ENCODE measurements around the gene MFSD12. TPM values are rescaled to one million over a fixed set of nuclear protein-coding genes. Genes with fewer than 3 reads are reported as not detected.
A peak's percentile ranks its signal among the peaks of the same experiment; 100 is the strongest.

The MFSD12 gene
- total and polyA plus RNA-seq, 2 experiments from 2014 or later = 23.0 to 67.9 TPM

GRCh38 chr19:3580156-3580934 lies 23.0 kb upstream of the MFSD12 start:
- 18 to 21% methylated on average over 11 of the region's 11 CpGs for WGBS, 2 experiments (ENCODE audit: low coverage in 1 of 2, low lambda C conversion rate in 2 of 2, missing lambda C conversion rate in 2 of 2)
- Histone ChIP-seq H3K4me3 (no peak overlapping the region), H3K9me2 (ENCODE audit: insufficient read depth) (no peaks in the 10 kb centered on the region), H3K9me3 (ENCODE audit: low read depth) (no peaks in the 10 kb centered on the region), H3F3A (ENCODE audit: insufficient read depth) (peaks cover 24% of the 10 kb centered on the region), H4K20me1 (ENCODE audit: insufficient read depth) (no peaks in the 10 kb centered on the region), H3K9ac (peak overlapping the region; percentile 28), H3K27me3 (replicated peaks; ENCODE audit: insufficient read depth) (no peaks in the 10 kb centered on the region), H3K4me1 (ENCODE audit: insufficient read depth) (peaks cover 20% of the 10 kb centered on the region), H3K36me3 (ENCODE audit: low read depth) (no peaks in the 10 kb centered on the region), H3K4me2 (ENCODE audit: unreplicated experiment) (peak overlapping the region; percentile 48), H2AFZ (no peak overlapping the region), H3K79me2 (ENCODE audit: insufficient read depth) (no peaks in the 10 kb centered on the region), H3K27ac (peak overlapping the region; percentile 63)
- DNase-seq = peak; percentile 97
- TF ChIP-seq EZH2 (IDR thresholded peaks at IDR 0.05; ENCODE audit: insufficient read depth, poor library complexity, severe bottlenecking) = no peak
- no peak for TF ChIP-seq EZH2phosphoT487 (IDR thresholded peaks at IDR 0.05; ENCODE audit: insufficient read depth, low read depth)
- in situ Hi-C loops (cut with MboI) = no loop called here

- no peaks in the 10 kb centered on the region for H3K36me3 ChIP-seq (ENCODE audit: low read depth)
- H3K4me3 ChIP-seq = no peak overlapping the region
- no peak overlapping the region for H2AFZ ChIP-seq
- in situ Hi-C loops (cut with MboI) = no loop called here
- no peaks in the 10 kb centered on the region for H4K20me1 ChIP-seq (ENCODE audit: insufficient read depth)
- no peak for DNase-seq
- TF ChIP-seq EZH2 (IDR thresholded peaks at IDR 0.05; ENCODE audit: insufficient read depth, poor library complexity, severe bottlenecking) (no peak), EZH2phosphoT487 (IDR thresholded peaks at IDR 0.05; ENCODE audit: insufficient read depth, low read depth) (no peak)
- 71 to 72% methylated on average over 13 to 17 of the region's 17 CpGs for WGBS, 2 experiments (ENCODE audit: low coverage in 1 of 2, low lambda C conversion rate in 2 of 2, missing lambda C conversion rate in 2 of 2)
- H3K27me3 ChIP-seq (replicated peaks; ENCODE audit: insufficient read depth) = no peaks in the 10 kb centered on the region
- H3K4me2 ChIP-seq (ENCODE audit: unreplicated experiment) = no peak overlapping the region
- no peak overlapping the region for H3K27ac ChIP-seq
- H3K9ac ChIP-seq = no peak overlapping the region
- no peaks in the 10 kb centered on the region for H3K9me3 ChIP-seq (ENCODE audit: low read depth)
- peaks cover 20% of the 10 kb centered on the region for H3K4me1 ChIP-seq (ENCODE audit: insufficient read depth)
- no peaks in the 10 kb centered on the region for H3K9me2 ChIP-seq (ENCODE audit: insufficient read depth)
- no peaks in the 10 kb centered on the region; the same call in 1 of the 2 replicates for H3K79me2 ChIP-seq (ENCODE audit: insufficient read depth)
- H3F3A ChIP-seq (ENCODE audit: insufficient read depth) = peaks cover 35% of the 10 kb centered on the region
These were observed 21.0 kb upstream of the MFSD12 start for GRCh38 chr19:3578390-3578789.

DNA sequence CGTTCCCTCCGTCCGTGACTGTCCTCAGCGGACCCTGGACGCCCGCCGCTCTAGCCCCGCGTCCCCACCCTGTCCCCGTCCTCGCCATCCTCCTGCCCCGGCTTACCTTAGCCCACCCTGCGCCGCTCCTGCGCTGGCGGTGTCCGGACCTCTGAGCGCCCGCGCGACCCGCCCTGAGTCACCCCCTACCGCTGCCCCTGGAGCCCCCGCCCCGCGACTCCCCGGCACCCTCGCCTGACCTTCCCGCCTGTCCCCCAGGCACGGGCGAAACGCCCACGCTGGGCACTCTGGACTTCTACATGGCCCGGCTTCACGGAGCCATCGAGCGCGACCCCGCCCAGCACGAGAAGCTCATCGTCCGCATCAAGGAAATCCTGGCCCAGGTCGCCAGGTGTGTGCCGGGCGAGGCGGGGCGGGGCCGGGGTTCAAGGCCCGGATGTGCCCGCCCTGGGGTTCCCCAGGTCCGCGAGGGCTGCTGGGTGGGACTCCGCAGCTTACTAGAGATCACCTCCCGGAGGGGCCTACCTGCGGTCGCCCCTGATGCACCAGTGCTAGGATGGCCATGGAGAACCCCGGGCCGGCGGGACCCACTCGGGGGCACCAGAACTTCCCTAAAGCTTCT lies 20.4 kb upstream of the MFSD12 start:
- no peaks in the 10 kb centered on the region for H3K9me3 ChIP-seq (ENCODE audit: low read depth)
- H3K4me2 ChIP-seq (ENCODE audit: unreplicated experiment) = no peak overlapping the region
- H3F3A ChIP-seq (ENCODE audit: insufficient read depth) = peaks cover 35% of the 10 kb centered on the region
- H3K27ac ChIP-seq = no peak overlapping the region
- H4K20me1 ChIP-seq (ENCODE audit: insufficient read depth) = no peaks in the 10 kb centered on the region
- TF ChIP-seq EZH2 (IDR thresholded peaks at IDR 0.05; ENCODE audit: insufficient read depth, poor library complexity, severe bottlenecking) (no peak), EZH2phosphoT487 (IDR thresholded peaks at IDR 0.05; ENCODE audit: insufficient read depth, low read depth) (no peak)
- WGBS, 2 experiments (ENCODE audit: low coverage in 1 of 2, low lambda C conversion rate in 2 of 2, missing lambda C conversion rate in 2 of 2) = 79 to 84% methylated on average over 28 to 60 of the region's 60 CpGs
- DNase-seq = no peak
- no peaks in the 10 kb centered on the region for H3K9me2 ChIP-seq (ENCODE audit: insufficient read depth)
- in situ Hi-C loops (cut with MboI) = no loop called here
- H3K36me3 ChIP-seq (ENCODE audit: low read depth) = no peaks in the 10 kb centered on the region
- H3K79me2 ChIP-seq (ENCODE audit: insufficient read depth) = no peaks in the 10 kb centered on the region; the same call in 1 of the 2 replicates
- no peak overlapping the region for H3K9ac ChIP-seq
- H3K4me3 ChIP-seq = no peak overlapping the region
- H2AFZ ChIP-seq = no peak overlapping the region
- H3K4me1 ChIP-seq (ENCODE audit: insufficient read depth) = peaks cover 20% of the 10 kb centered on the region
- no peaks in the 10 kb centered on the region for H3K27me3 ChIP-seq (replicated peaks; ENCODE audit: insufficient read depth)

DNA sequence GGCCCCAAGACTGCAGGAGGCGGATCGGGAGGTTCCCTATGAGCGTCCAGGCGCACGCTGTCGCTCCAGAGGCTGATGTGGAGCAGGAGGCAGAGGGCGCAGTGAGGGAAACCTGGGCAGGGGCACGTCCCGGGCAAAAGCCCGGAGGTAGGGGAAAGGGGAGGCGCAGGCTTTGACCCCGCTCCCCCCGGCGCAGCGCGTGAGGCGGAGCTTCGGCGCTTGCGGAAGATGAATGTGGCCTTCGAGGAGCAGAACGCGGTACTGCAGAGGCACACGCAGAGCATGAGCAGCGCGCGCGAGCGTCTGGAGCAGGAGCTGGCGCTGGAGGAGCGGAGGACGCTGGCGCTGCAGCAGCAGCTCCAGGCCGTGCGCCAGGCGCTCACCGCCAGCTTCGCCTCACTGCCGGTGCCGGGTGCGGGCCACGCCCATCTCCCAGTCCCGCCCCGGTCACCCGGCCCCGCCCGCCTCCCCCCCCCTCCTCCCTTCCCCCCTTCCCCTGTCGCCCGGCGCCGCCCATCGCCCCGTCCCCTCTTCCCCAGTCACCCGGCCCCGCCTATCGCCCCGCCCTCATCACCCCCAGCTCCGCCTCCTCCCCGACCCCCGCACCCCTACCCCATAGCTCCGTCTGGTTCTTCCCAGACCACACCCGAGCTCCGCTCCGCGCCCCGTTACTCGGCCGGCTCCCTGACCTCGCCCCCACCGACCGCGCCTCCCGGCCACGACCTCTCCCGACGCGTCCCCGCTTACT lies 19.5 kb upstream of the MFSD12 start:
- Histone ChIP-seq H3K9me2 (ENCODE audit: insufficient read depth) (no peaks in the 10 kb centered on the region), H2AFZ (peak overlapping the region; percentile 32; the same call in 1 of the 2 replicates), H3K4me1 (ENCODE audit: insufficient read depth) (peaks cover 20% of the 10 kb centered on the region), H3K4me3 (peak overlapping the region; percentile 52), H3K36me3 (ENCODE audit: low read depth) (no peaks in the 10 kb centered on the region), H3K27me3 (replicated peaks; ENCODE audit: insufficient read depth) (no peaks in the 10 kb centered on the region), H3K4me2 (ENCODE audit: unreplicated experiment) (peak overlapping the region; percentile 36), H3K9ac (peak overlapping the region; percentile 20; the same call in 1 of the 2 replicates), H3F3A (ENCODE audit: insufficient read depth) (peaks cover 35% of the 10 kb centered on the region), H4K20me1 (ENCODE audit: insufficient read depth) (no peaks in the 10 kb centered on the region), H3K27ac (no peak overlapping the region), H3K79me2 (ENCODE audit: insufficient read depth) (no peaks in the 10 kb centered on the region; the same call in 1 of the 2 replicates), H3K9me3 (ENCODE audit: low read depth) (no peaks in the 10 kb centered on the region)
- TF ChIP-seq EZH2phosphoT487 (IDR thresholded peaks at IDR 0.05; ENCODE audit: insufficient read depth, low read depth) (no peak), EZH2 (IDR thresholded peaks at IDR 0.05; ENCODE audit: insufficient read depth, poor library complexity, severe bottlenecking) (no peak)
- DNase-seq = peak; percentile 90
- WGBS, 2 experiments (ENCODE audit: low coverage in 1 of 2, low lambda C conversion rate in 2 of 2, missing lambda C conversion rate in 2 of 2) = 5 to 19% methylated on average over 27 to 72 of the region's 78 CpGs
- in situ Hi-C loops (cut with MboI) = no loop called here
